GM21737 (cell line): ENCODE results near the gene SORT1.

Source experiments
- ATAC-seq: cut with Tn5 transposase; IDR thresholded peaks from one replicate; pipeline ENCODE4 v1.9.1; 2021; ENCODE audit warnings: mild to moderate bottlenecking, moderate library complexity; ENCODE audit not compliant: unreplicated experiment

The SORT1 gene

GRCh38 chr1:109263597-109264378, 133.9 kb downstream of the SORT1 start:
- no peak for ATAC-seq

- no peak for ATAC-seq
Observed at GRCh38 chr1:109263234-109263596, 134.5 kb downstream of the SORT1 start.

GRCh38 chr1:109262231-109263055, 135.3 kb downstream of the SORT1 start:
- no peak for ATAC-seq

DNA sequence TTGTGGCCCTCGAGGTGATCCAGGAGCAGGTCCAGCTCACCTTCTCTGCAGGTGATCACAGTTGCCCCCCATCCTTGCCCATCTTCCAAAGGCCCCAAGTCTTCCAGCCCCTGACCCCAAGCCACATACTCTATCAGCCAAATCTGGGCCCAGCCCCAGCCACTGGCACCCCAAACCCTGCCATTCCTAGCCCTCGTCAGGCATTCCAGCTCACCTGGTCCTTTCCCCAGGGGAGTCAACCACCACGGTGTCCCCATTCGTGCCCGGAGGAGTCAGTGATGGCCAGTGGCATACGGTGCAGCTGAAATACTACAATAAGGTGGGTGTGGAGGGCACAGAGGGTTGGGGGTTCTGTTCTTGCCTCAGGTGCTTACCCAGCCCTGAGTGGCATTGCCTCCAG, 136.1 kb downstream of the SORT1 start:
- no peak for ATAC-seq

DNA sequence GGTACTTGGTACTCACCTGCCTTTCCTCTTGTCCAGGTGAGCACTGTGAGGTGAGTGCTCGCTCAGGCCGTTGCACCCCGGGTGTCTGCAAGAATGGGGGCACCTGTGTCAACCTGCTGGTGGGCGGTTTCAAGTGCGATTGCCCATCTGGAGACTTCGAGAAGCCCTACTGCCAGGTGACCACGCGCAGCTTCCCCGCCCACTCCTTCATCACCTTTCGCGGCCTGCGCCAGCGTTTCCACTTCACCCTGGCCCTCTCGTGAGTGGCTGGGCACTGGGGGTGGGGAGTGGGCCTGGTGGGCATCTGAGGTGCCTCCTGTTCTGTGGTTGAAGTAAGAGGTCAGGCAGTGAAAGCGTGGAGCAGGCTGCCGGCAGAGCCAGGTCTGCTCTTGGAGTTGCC, 136.7 kb downstream of the SORT1 start:
- no peak for ATAC-seq

DNA sequence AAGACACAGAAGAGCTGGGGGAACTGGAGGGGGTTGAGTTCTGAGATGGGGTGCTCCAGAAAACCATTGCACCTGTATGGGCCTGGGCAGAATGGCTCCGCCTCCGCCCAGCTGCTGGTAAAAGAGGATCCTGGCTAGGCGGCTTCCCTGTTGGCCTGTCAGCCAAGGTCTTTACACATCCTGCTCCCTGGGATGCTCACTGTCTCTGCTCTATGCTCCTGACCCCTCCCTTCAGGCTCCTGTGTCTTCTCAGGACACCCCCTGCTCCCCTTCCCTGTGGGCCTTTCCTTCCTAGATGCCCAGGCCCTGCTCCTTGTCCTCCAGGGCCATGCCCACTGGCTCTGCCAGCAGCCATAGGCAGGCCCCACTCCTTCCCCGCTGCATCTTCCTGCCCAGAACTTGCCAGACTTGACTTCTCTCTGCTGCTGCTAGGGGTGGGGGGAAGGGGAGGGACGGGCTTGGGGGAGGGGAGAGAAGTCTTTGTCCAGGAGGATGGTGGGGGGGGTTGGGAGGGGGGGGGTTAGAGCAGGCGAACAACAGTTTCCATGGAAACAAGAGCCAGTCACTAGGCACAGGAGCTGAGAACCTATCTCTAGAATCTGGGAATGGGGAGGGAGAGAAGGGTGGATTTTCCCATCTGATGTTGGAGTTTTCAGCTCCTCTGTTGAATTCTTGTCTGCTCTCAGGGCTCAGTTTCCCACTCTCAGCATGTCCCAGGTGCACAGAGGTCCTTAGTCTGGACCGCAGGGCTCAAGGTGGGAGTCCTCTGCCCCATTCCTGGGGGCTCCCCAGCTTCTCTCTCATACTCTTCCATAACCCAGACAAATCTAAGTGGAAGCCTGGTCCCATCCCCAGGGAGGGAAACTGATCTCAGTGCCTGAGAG, 137.8 kb downstream of the SORT1 start:
- no peak for ATAC-seq
